ENCODE data around the gene DERL2. TPM values are rescaled to one million over a fixed set of nuclear protein-coding genes. Genes with fewer than 3 reads are reported as not detected.
"Not testable (repeated sequence)": the region's sequence is repeated elsewhere in the genome, so short reads cannot be mapped to it uniquely, and the experiment has no call there.

The DERL2 gene
- total RNA-seq, 1 donor from 2014 or later, result 74.6 TPM

GRCh38 chr17:5437721-5438317 lies 48.2 kb downstream of the DERL2 start:
- no peak for TF ChIP-seq CTCF (conservative IDR thresholded peaks at IDR 0.05)
- Mint-ChIP-seq H3K27me3 (ENCODE audit: low read depth) (no peaks in the 10 kb centered on the region), H3K4me3 (peak overlapping the region; percentile 94), H3K36me3 (ENCODE audit: low read depth) (peaks cover 10% of the 10 kb centered on the region), H3K9me3 (no peaks in the 10 kb centered on the region), H3K27ac (ENCODE audit: unreplicated experiment) (no peak overlapping the region), H3K4me1 (peaks cover 37% of the 10 kb centered on the region)
- DNase-seq (ENCODE audit: low read depth, low spot score), result no peak

GRCh38 chr17:5435781-5436315 lies 50.1 kb downstream of the DERL2 start:
- H3K4me1 Mint-ChIP-seq, result peaks cover 40% of the 10 kb centered on the region
- DNase-seq (ENCODE audit: low read depth, low spot score); H3K27me3 Mint-ChIP-seq (ENCODE audit: low read depth); H3K27ac Mint-ChIP-seq (ENCODE audit: unreplicated experiment); H3K9me3 Mint-ChIP-seq: not testable (repeated sequence)
- peak overlapping the region; percentile 94 for H3K4me3 Mint-ChIP-seq
- H3K36me3 Mint-ChIP-seq (ENCODE audit: low read depth), result peaks cover 20% of the 10 kb centered on the region

- Mint-ChIP-seq H3K27me3 (ENCODE audit: low read depth) (no peaks in the 10 kb centered on the region), H3K27ac (ENCODE audit: unreplicated experiment) (no peak overlapping the region), H3K9me3 (no peaks in the 10 kb centered on the region), H3K4me1 (peaks cover 40% of the 10 kb centered on the region), H3K36me3 (ENCODE audit: low read depth) (peaks cover 20% of the 10 kb centered on the region), H3K4me3 (peak overlapping the region; percentile 73)
- TF ChIP-seq CTCF (conservative IDR thresholded peaks at IDR 0.05), result no peak
- DNase-seq (ENCODE audit: low read depth, low spot score), result no peak
Measured at GRCh38 chr17:5434984-5435383, 51.0 kb downstream of the DERL2 start.

- no peak for DNase-seq (ENCODE audit: low read depth, low spot score)
- Mint-ChIP-seq H3K4me3 (peak overlapping the region; percentile 47), H3K27me3 (ENCODE audit: low read depth) (no peaks in the 10 kb centered on the region), H3K4me1 (peaks cover 22% of the 10 kb centered on the region), H3K36me3 (ENCODE audit: low read depth) (peaks cover 17% of the 10 kb centered on the region), H3K9me3 (no peaks in the 10 kb centered on the region), H3K27ac (ENCODE audit: unreplicated experiment) (no peak overlapping the region)
- TF ChIP-seq CTCF (conservative IDR thresholded peaks at IDR 0.05), result no peak
Measured at GRCh38 chr17:5431949-5432556, 53.9 kb downstream of the DERL2 start.

- H3K27me3 Mint-ChIP-seq (ENCODE audit: low read depth); DNase-seq (ENCODE audit: low read depth, low spot score); H3K9me3 Mint-ChIP-seq; H3K27ac Mint-ChIP-seq (ENCODE audit: unreplicated experiment): not testable (repeated sequence)
- peaks cover 16% of the 10 kb centered on the region for H3K4me1 Mint-ChIP-seq
- peak overlapping the region; percentile 31 for H3K4me3 Mint-ChIP-seq
- H3K36me3 Mint-ChIP-seq (ENCODE audit: low read depth), result peaks cover 17% of the 10 kb centered on the region
Measured at GRCh38 chr17:5431234-5431633, 54.7 kb downstream of the DERL2 start.

- peaks cover 12% of the 10 kb centered on the region for H3K4me1 Mint-ChIP-seq
- no peak overlapping the region for H3K27ac Mint-ChIP-seq (ENCODE audit: unreplicated experiment)
- H3K4me3 Mint-ChIP-seq, result peak overlapping the region; percentile 3
- DNase-seq (ENCODE audit: low read depth, low spot score), result no peak
- no peaks in the 10 kb centered on the region for H3K27me3 Mint-ChIP-seq (ENCODE audit: low read depth)
- no peaks in the 10 kb centered on the region for H3K9me3 Mint-ChIP-seq
- no peak for TF ChIP-seq CTCF (conservative IDR thresholded peaks at IDR 0.05)
- peaks cover 17% of the 10 kb centered on the region for H3K36me3 Mint-ChIP-seq (ENCODE audit: low read depth)
Measured at GRCh38 chr17:5430413-5430999, 55.5 kb downstream of the DERL2 start.

All from neural crest cell (in vitro differentiated cells).